ENCODE measurements around the gene OPN1LW.
"Not testable (repeated sequence)": the region's sequence is repeated elsewhere in the genome, so short reads cannot be mapped to it uniquely, and the experiment has no call there.

OPN1LW gene

GRCh38 chrX:154144010-154144409 is at the start of gene OPN1LW:
TSS of gene OPN1LW (plus strand) at chrX:154144243. CDS start at chrX:154144284, 41 bp downstream.
- DNase-seq: not testable (repeated sequence)

GRCh38 chrX:154094833-154095232 is 49.2 kb upstream of the OPN1LW start:
- no peak for DNase-seq

- DNase-seq: peak; percentile 51
Measured at GRCh38 chrX:154096140-154097002, 47.7 kb upstream of the OPN1LW start.

- DNase-seq: peak; percentile 60
Measured at GRCh38 chrX:154097003-154097588, 46.9 kb upstream of the OPN1LW start.

GRCh38 chrX:154097589-154098541 is 46.2 kb upstream of the OPN1LW start, which contains the start of gene MECP2:
TSS of gene MECP2 (minus strand) at chrX:154097717.
- DNase-seq: peak; percentile 88

GRCh38 chrX:154098551-154098950 is 45.5 kb upstream of the OPN1LW start:
- no peak for DNase-seq

GRCh38 chrX:154113729-154114128 is 30.3 kb upstream of the OPN1LW start:
- no peak for DNase-seq

GRCh38 chrX:154114652-154115051 is 29.4 kb upstream of the OPN1LW start:
- no peak for DNase-seq

- no peak for DNase-seq
Measured at GRCh38 chrX:154115071-154115470, 29.0 kb upstream of the OPN1LW start.

- no peak for DNase-seq
Measured at GRCh38 chrX:154115750-154116149, 28.3 kb upstream of the OPN1LW start.

GRCh38 chrX:154116426-154117211 is 27.4 kb upstream of the OPN1LW start:
- peak; percentile 45 for DNase-seq

GRCh38 chrX:154117566-154117965 is 26.5 kb upstream of the OPN1LW start:
- no peak for DNase-seq

- no peak for DNase-seq
Measured at GRCh38 chrX:154120567-154120966, 23.5 kb upstream of the OPN1LW start.

- no peak for DNase-seq
Measured at GRCh38 chrX:154121207-154121606, 22.8 kb upstream of the OPN1LW start.

GRCh38 chrX:154121961-154122360 is 22.1 kb upstream of the OPN1LW start:
- no peak for DNase-seq

GRCh38 chrX:154123241-154124219 is 20.5 kb upstream of the OPN1LW start:
- DNase-seq: no peak

GRCh38 chrX:154125391-154126040 is 18.5 kb upstream of the OPN1LW start:
- DNase-seq: no peak

- DNase-seq: no peak
Measured at GRCh38 chrX:154126101-154126500, 17.9 kb upstream of the OPN1LW start.

GRCh38 chrX:154131955-154132354 is 12.1 kb upstream of the OPN1LW start:
- DNase-seq: no peak

- DNase-seq: no peak
Measured at GRCh38 chrX:154132366-154132765, 11.7 kb upstream of the OPN1LW start.

All from retina (tissue), 1 donor.